CD4-positive, CD25-positive, alpha-beta regulatory T cell (primary cell): ENCODE results near the gene INTS4. TPM values are rescaled to one million over a fixed set of nuclear protein-coding genes. Genes with fewer than 3 reads are reported as not detected.
"Not testable (repeated sequence)": the region's sequence is repeated elsewhere in the genome, so short reads cannot be mapped to it uniquely, and the experiment has no call there.

Experiments used
- ATAC-seq, 2 donors: fragments of 150-1000 bp; cut with Tn5 transposase; one replicate each; pipeline ENCODE4 v1.10.0; 2021; ENCODE audit warnings: low read depth in 2 of 2, moderate number of reproducible peaks in 2 of 2, moderate library complexity in 1 of 2
- DNase-seq, 3 donors: peaks; one replicate each; pipeline versions ENCODE4 v3.0.0 to v3.0.0-alpha.2; 2012 to 2022; ENCODE audit warnings: mixed read lengths in 1 of 3
- H3K27ac ChIP-seq: one replicate; pipeline ENCODE4 v1.7.0; 2013; ENCODE audit warnings: mild to moderate bottlenecking, low read length; ENCODE audit not compliant: insufficient read depth, poor library complexity, severe bottlenecking
- H3K27me3 ChIP-seq: one replicate; pipeline ENCODE4 v1.7.0; 2013; ENCODE audit warnings: low read length; ENCODE audit not compliant: control insufficient read depth, insufficient read depth
- H3K36me3 ChIP-seq: one replicate; pipeline ENCODE4 v1.7.0; 2013; ENCODE audit warnings: mild to moderate bottlenecking, low read length, moderate library complexity; ENCODE audit not compliant: control insufficient read depth, insufficient read depth
- H3K4me1 ChIP-seq: 2 replicates; pipeline ENCODE4 v1.7.0; 2013; ENCODE audit warnings: mild to moderate bottlenecking, low read length; ENCODE audit not compliant: insufficient read depth, control insufficient read depth, poor library complexity, severe bottlenecking
- H3K4me3 ChIP-seq: one replicate; pipeline ENCODE4 v1.7.0; 2013; ENCODE audit warnings: low read depth, mild to moderate bottlenecking, low read length, moderate library complexity
- H3K9me3 ChIP-seq, 2 experiments: 1 replicate in 1 of 2; 2 replicates in 1 of 2; pipeline ENCODE4 v1.7.0; 2013; ENCODE audit warnings: low read length in 2 of 2, mild to moderate bottlenecking in 1 of 2, moderate library complexity in 1 of 2; ENCODE audit not compliant: control insufficient read depth in 2 of 2
- H3K27ac Mint-ChIP-seq, 3 donors: one replicate each; pipeline ENCODE4 v1.8.0; 2020 to 2022; ENCODE audit warnings: mild to moderate bottlenecking in 3 of 3, mixed read lengths in 3 of 3, moderate library complexity in 2 of 3
- H3K27me3 Mint-ChIP-seq: one replicate; pipeline ENCODE4 v1.8.0; 2022; ENCODE audit warnings: mild to moderate bottlenecking, mixed read lengths
- H3K36me3 Mint-ChIP-seq: one replicate; pipeline ENCODE4 v1.8.0; 2020; ENCODE audit warnings: mixed read lengths
- H3K4me1 Mint-ChIP-seq, 4 donors: one replicate each; pipeline ENCODE4 v1.8.0; 2020 to 2022; ENCODE audit warnings: mixed read lengths in 4 of 4, mild to moderate bottlenecking in 1 of 4
- H3K4me3 Mint-ChIP-seq, 4 donors: one replicate each; pipeline ENCODE4 v1.8.0; 2020 to 2022; ENCODE audit warnings: mild to moderate bottlenecking in 4 of 4, mixed read lengths in 4 of 4, moderate library complexity in 3 of 4
- H3K9me3 Mint-ChIP-seq, 7 donors: one replicate each; pipeline ENCODE4 v1.8.0; 2020 to 2022; ENCODE audit warnings: mixed read lengths in 7 of 7, mild to moderate bottlenecking in 3 of 7, moderate library complexity in 2 of 7
- polyA plus RNA-seq, 4 donors: library from polyadenylated mRNA; unstranded; fragments of 300-500 nt; fragmentation: Illumina TruSeq; gene quantifications; one replicate each; pipeline ENCODE4 v1.2.3, GENCODE V29; 2021
- total RNA-seq: library from RNA; stranded (reverse); gene quantifications from one replicate; pipeline ENCODE4 v1.2.3, GENCODE V29; 2022

INTS4 gene
- total and polyA plus RNA-seq, 5 donors from 2014 or later = 35.7 to 71.9 (median 42.7) TPM

DNA sequence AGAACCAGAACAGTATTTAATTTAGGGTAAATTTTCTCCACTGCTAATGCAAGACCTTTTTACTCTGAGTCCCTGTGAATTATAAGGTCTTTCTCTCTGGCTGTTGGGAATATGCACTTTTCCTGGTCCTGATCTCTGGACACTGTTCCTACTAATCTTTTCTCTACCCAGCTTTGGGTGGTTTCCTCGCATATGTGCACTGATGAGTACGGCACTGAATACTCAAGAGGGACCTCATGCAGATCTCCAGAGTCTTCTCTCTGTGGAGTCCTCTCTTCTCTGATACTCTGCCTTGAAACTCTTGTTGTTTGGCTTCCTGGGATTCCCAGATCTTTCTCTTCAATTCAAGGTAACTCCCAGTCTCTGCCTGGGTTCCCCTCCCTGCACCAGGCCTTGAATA lies 14.6 kb upstream of the INTS4 start:
- H3K27me3 ChIP-seq = no peaks in the 10 kb centered on the region
- H3K9me3 ChIP-seq = no peaks in the 10 kb centered on the region
- Mint-ChIP-seq H3K4me1 (no peaks in the 10 kb centered on the region), H3K27ac (no peak overlapping the region), H3K9me3 (peaks cover 0 to 2% (median 0%) of the 10 kb centered on the region in 7 donors), H3K36me3 (no peaks in the 10 kb centered on the region), H3K27me3 (peaks cover 15% of the 10 kb centered on the region), H3K4me3 (no peak overlapping the region)
- H3K27ac ChIP-seq = no peak overlapping the region
- no peak overlapping the region for H3K4me3 ChIP-seq
- H3K36me3 ChIP-seq = no peaks in the 10 kb centered on the region
- no peaks in the 10 kb centered on the region for H3K4me1 ChIP-seq
- DNase-seq (no peak), ATAC-seq (no peak)

DNA sequence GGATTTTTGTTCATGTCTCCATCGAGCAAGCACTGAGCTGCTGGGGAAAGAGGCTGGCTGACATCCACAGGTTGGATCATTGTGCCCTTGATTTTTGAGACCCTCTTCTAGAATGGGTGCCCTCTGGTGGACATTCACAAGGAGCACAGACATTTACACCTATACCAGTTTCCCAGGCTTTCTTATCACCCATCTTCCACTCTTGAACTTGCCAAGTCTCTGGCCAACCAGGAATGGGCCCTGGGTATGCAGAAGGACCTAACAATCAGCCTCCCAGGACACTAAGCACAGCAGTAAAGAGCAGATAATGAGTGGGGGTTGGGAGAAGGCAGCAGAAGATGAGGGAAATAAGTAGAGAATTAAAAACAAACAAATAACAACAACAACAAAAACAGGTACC lies 5.7 kb upstream of the INTS4 start:
- Histone ChIP-seq H3K4me3 (no peak overlapping the region), H3K27ac (no peak overlapping the region), H3K27me3 (peaks cover 2% of the 10 kb centered on the region), H3K9me3 (no peaks in the 10 kb centered on the region), H3K4me1 (peaks cover 4% of the 10 kb centered on the region), H3K36me3 (no peaks in the 10 kb centered on the region)
- Mint-ChIP-seq H3K27ac (no peak overlapping the region), H3K27me3 (peaks cover 10% of the 10 kb centered on the region), H3K9me3 (no peaks in the 10 kb centered on the region), H3K36me3 (no peaks in the 10 kb centered on the region), H3K4me1 (peaks cover 0 to 7% (median 3%) of the 10 kb centered on the region in 4 donors), H3K4me3 (peak overlapping the region in 1 of 4 donors; percentile 7)
- DNase-seq = peak; percentile 17 to 72 (median 51)
- ATAC-seq = peak; percentile 66 to 76

DNA sequence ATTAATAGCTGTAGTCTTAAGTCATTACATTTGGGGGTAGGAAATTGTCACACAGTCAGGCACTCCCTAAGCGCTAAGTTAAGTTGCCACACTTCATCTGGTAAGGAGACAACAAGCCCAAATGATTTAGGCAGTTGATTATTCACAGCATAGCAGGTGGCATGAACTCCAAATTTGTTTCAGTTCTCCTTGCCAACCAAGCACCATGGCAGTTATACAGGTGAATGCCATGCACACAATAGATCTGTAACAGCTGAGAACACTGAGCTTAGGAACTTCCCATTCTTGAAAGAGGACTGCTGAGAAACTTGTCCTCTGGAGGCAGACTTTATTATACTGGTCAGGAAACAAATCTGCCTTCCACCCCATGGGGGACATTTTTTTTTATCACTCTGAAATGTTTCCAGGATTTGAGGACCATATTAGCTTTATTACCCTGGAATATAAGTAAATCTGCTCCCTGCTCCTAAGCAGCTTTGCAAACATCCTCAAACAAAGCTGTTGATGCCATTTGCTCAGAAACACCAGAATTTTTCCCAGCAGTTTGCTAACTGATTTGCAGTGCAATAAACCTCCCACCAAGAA lies 5.1 kb upstream of the INTS4 start:
- no peak overlapping the region for H3K4me3 ChIP-seq
- H3K36me3 ChIP-seq = no peaks in the 10 kb centered on the region
- H3K4me3 Mint-ChIP-seq = peak overlapping the region in 1 of 4 donors; percentile 7
- H3K36me3 Mint-ChIP-seq = no peaks in the 10 kb centered on the region
- H3K9me3 ChIP-seq = no peaks in the 10 kb centered on the region
- peaks cover 0 to 11% (median 8%) of the 10 kb centered on the region in 4 donors for H3K4me1 Mint-ChIP-seq
- ATAC-seq = no peak
- peak overlapping the region in 1 of 3 donors; percentile 32 for H3K27ac Mint-ChIP-seq
- peaks cover 2% of the 10 kb centered on the region for H3K27me3 ChIP-seq
- DNase-seq = no peak
- no peaks in the 10 kb centered on the region for H3K9me3 Mint-ChIP-seq
- peaks cover 12% of the 10 kb centered on the region for H3K27me3 Mint-ChIP-seq
- no peak overlapping the region for H3K27ac ChIP-seq
- H3K4me1 ChIP-seq = peaks cover 10% of the 10 kb centered on the region

DNA sequence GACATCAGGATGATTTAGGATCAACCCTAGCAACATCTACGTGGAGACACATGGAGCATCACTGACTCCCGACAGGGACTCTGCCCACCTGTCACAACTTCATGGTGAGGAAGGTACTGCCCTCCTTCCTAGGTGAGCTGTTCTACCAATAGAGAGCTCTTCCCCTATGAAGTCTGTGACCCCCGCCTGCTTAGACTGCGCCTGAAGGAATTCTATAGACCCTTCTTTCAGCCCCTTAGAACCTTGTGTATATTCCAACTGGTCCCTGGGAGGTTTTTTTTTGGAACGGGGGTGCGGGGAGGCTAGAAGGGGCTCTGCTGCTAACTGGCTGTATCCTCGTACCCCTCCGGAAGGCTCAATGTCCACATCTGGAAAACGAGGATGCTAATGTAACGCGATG lies 566 bp downstream of the INTS4 start:
- H3K4me3 ChIP-seq = peak overlapping the region; percentile 92
- no peaks in the 10 kb centered on the region for H3K9me3 ChIP-seq
- peak overlapping the region; percentile 90 to 97 (median 96) for H3K4me3 Mint-ChIP-seq
- peak overlapping the region; percentile 94 for H3K27ac ChIP-seq
- ATAC-seq = no peak
- H3K4me1 Mint-ChIP-seq = peaks cover 11 to 40% (median 25%) of the 10 kb centered on the region in 4 donors
- no peaks in the 10 kb centered on the region for H3K9me3 Mint-ChIP-seq
- H3K4me1 ChIP-seq = peaks cover 16% of the 10 kb centered on the region
- peak overlapping the region; percentile 29 to 100 (median 99) for H3K27ac Mint-ChIP-seq
- H3K27me3 Mint-ChIP-seq = peaks cover 4% of the 10 kb centered on the region
- peaks cover 19% of the 10 kb centered on the region for H3K36me3 ChIP-seq
- H3K27me3 ChIP-seq = no peaks in the 10 kb centered on the region
- peaks cover 7% of the 10 kb centered on the region for H3K36me3 Mint-ChIP-seq
- DNase-seq = peak in 1 of 3 donors; percentile 6

DNA sequence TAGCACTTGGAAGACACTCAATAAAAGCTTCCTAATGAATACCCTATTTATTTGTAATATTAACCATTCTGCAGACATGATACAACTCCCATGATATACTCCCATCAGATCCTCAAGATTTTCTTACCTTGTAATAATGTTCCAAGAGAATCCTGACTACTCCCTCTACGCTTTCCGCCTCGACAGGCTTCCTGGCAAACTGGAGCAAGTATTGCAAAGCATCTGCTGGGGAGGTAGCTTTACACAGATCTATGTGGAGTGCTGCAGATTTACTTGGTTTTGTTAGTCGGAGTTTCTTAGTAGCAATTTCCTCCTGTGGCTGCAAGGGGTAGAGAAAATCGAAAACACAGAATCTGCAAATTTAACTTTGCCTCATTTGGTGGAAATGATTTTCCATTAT lies 3.5 kb downstream of the INTS4 start:
- H3K4me1 Mint-ChIP-seq = peaks cover 23 to 56% (median 38%) of the 10 kb centered on the region in 4 donors
- Histone ChIP-seq H3K36me3 (peaks cover 42% of the 10 kb centered on the region), H3K4me1 (peaks cover 16% of the 10 kb centered on the region), H3K27ac (no peak overlapping the region), H3K27me3 (no peaks in the 10 kb centered on the region), H3K4me3 (no peak overlapping the region), H3K9me3 (no peaks in the 10 kb centered on the region)
- H3K4me3 Mint-ChIP-seq = peak overlapping the region in 2 of 4 donors; percentile 4 to 34
- ATAC-seq = no peak
- DNase-seq = no peak
- no peaks in the 10 kb centered on the region for H3K9me3 Mint-ChIP-seq
- H3K36me3 Mint-ChIP-seq = peaks cover 32% of the 10 kb centered on the region
- H3K27ac Mint-ChIP-seq = peak overlapping the region in 1 of 3 donors; percentile 52
- peaks cover 4% of the 10 kb centered on the region for H3K27me3 Mint-ChIP-seq

DNA sequence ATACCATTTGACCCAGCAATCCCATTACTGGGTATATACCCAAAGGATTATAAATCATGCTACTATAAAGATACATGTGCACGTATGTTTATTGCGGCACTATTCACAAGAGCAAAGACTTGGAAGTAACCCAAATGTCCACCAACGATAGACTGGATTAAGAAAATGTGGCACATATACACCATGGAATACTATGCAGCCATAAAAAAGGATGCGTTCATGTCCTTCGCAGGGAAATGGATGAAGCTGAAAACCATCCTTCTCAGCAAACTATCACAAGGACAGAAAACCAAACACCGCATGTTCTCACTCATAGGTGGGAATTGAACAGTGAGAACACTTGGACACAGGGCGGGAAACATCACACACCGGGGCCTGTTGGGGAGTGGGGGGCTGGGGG lies 8.0 kb downstream of the INTS4 start:
- H3K36me3 ChIP-seq = peaks cover 70% of the 10 kb centered on the region
- DNase-seq, H3K4me3 Mint-ChIP-seq, ATAC-seq, H3K27me3 ChIP-seq, H3K4me1 ChIP-seq, H3K9me3 Mint-ChIP-seq, H3K4me3 ChIP-seq, H3K9me3 ChIP-seq, H3K27ac ChIP-seq, H3K27me3 Mint-ChIP-seq, H3K27ac Mint-ChIP-seq: not testable (repeated sequence)
- H3K4me1 Mint-ChIP-seq = peaks cover 28 to 45% (median 31%) of the 10 kb centered on the region in 4 donors
- peaks cover 62% of the 10 kb centered on the region for H3K36me3 Mint-ChIP-seq

DNA sequence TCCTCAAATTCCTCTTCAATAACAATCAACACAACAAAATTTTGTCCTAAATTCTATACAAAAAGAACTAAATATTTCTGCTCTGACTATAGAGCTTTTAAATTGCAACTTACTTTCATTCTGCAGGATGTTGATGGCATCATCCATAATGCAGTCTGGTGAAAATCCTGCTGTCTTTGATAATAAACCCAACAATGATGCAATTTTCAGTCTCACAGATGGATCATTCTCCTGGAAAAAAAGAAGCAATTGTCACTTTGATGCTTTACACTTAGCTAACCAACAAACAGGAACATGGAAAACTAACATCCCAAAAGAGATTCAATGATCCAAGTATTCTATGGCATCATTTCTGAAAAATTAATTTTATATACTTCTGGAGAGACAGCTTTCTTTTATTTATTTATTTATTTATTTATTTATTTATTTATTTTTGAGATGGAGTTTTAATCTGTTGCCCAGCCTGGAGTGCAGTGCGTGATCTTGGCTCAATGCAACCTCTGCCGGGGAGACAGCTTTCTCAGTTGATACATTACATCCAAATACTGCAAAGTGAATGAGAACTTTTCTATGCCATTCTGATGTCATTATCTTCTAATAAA lies 13.0 kb downstream of the INTS4 start:
- H3K4me1 Mint-ChIP-seq = peaks cover 16 to 26% (median 19%) of the 10 kb centered on the region in 4 donors
- DNase-seq = no peak
- no peaks in the 10 kb centered on the region for H3K27me3 ChIP-seq
- no peak overlapping the region for H3K4me3 Mint-ChIP-seq
- peaks cover 0 to 2% (median 0%) of the 10 kb centered on the region in 7 donors for H3K9me3 Mint-ChIP-seq
- H3K36me3 ChIP-seq = peaks cover 61% of the 10 kb centered on the region
- ATAC-seq = no peak
- no peaks in the 10 kb centered on the region for H3K27me3 Mint-ChIP-seq
- no peak overlapping the region for H3K27ac ChIP-seq
- no peak overlapping the region for H3K27ac Mint-ChIP-seq
- H3K4me3 ChIP-seq = no peak overlapping the region
- peaks cover 49% of the 10 kb centered on the region for H3K36me3 Mint-ChIP-seq
- H3K9me3 ChIP-seq = no peaks in the 10 kb centered on the region
- no peaks in the 10 kb centered on the region for H3K4me1 ChIP-seq

DNA sequence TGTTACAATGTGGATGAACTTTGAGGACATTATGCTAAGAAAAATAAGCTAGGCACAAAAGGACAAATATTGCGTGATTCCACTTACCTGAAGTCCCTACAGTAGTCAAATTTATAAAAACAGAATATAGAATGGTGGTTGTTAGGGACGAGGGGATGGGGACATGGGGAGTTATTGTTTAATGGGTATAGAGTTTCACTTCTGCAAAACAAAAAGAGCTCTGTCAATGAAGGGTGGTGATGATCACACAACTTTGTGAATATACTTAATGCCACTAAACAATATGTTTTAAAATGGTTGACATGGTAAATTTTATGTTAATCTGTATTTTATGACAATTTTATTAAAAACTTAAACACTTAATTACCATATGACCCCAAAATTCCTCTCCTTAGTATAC lies 26.1 kb downstream of the INTS4 start:
- peaks cover 37% of the 10 kb centered on the region for H3K36me3 Mint-ChIP-seq
- Histone ChIP-seq H3K27ac (no peak overlapping the region), H3K27me3 (no peaks in the 10 kb centered on the region), H3K4me1 (no peaks in the 10 kb centered on the region), H3K4me3 (no peak overlapping the region), H3K36me3 (peaks cover 24% of the 10 kb centered on the region), H3K9me3 (no peaks in the 10 kb centered on the region)
- ATAC-seq (no peak), DNase-seq (no peak)
- no peak overlapping the region for H3K27ac Mint-ChIP-seq
- H3K27me3 Mint-ChIP-seq = no peaks in the 10 kb centered on the region
- H3K9me3 Mint-ChIP-seq = no peaks in the 10 kb centered on the region
- H3K4me3 Mint-ChIP-seq = no peak overlapping the region
- peaks cover 0 to 14% (median 7%) of the 10 kb centered on the region in 4 donors for H3K4me1 Mint-ChIP-seq
